ENCODE data around the gene PIK3R5. TPM values are rescaled to one million over a fixed set of nuclear protein-coding genes. Genes with fewer than 3 reads are reported as not detected.

The PIK3R5 gene
- total and polyA plus RNA-seq, 4 donors = 11.7 to 70.9 (median 35.0) TPM

DNA sequence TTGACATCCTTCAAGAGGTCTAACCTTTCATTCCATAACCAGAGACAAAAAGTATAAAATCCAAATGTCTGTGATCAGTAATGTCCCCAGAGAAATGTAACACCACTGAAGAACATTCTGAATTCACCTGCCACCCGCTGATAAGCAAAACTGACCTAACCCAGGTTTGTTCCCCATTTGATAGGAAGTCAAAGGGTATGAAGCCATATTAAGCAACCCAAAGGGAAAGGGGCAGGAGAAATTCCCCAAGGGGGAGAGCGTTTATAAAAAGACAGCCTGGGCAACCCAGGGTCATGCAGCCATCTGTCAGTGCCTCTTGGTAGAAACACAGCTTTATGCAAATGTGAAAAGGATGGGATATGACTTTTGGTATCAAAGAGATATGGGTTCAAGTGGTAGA lies 67.4 kb downstream of the PIK3R5 start:
- Histone ChIP-seq H3K27ac (ENCODE audit: low read depth in 1 of 2, low read length in 1 of 2) (no peak overlapping the region), H3K4me3 (no peak overlapping the region), H3K9me3 (ENCODE audit: control insufficient read depth in 4 of 4, insufficient read depth in 3 of 4, low read length in 3 of 4) (peaks cover 0 to 4% (median 0%) of the 10 kb centered on the region in 4 donors), H3K4me1 (ENCODE audit: control insufficient read depth in 5 of 5, insufficient read depth in 5 of 5, low read length in 5 of 5) (peaks cover 0 to 2% (median 0%) of the 10 kb centered on the region in 5 donors), H3K27me3 (ENCODE audit: control insufficient read depth in 3 of 3, insufficient read depth in 3 of 3, low read length in 2 of 3) (peaks cover 0 to 65% (median 5%) of the 10 kb centered on the region in 3 donors), H3K36me3 (ENCODE audit: control insufficient read depth in 4 of 4, insufficient read depth in 4 of 4, low read length in 4 of 4) (peaks cover 0 to 1% (median 0%) of the 10 kb centered on the region in 4 donors), H3K9ac (ENCODE audit: insufficient read depth in 1 of 2, low read length in 2 of 2) (no peak overlapping the region)
- no peak for DNase-seq
- ATAC-seq (ENCODE audit: insufficient read depth, low FRiP score) = no peak
- WGBS, 2 donors = 34 to 67% methylated on average over 2 of the region's 2 CpGs
- TF ChIP-seq, protein P1, sequence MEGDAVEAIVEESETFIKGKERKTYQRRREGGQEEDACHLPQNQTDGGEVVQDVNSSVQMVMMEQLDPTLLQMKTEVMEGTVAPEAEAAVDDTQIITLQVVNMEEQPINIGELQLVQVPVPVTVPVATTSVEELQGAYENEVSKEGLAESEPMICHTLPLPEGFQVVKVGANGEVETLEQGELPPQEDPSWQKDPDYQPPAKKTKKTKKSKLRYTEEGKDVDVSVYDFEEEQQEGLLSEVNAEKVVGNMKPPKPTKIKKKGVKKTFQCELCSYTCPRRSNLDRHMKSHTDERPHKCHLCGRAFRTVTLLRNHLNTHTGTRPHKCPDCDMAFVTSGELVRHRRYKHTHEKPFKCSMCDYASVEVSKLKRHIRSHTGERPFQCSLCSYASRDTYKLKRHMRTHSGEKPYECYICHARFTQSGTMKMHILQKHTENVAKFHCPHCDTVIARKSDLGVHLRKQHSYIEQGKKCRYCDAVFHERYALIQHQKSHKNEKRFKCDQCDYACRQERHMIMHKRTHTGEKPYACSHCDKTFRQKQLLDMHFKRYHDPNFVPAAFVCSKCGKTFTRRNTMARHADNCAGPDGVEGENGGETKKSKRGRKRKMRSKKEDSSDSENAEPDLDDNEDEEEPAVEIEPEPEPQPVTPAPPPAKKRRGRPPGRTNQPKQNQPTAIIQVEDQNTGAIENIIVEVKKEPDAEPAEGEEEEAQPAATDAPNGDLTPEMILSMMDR (IDR thresholded peaks at IDR 0.05; ENCODE audit: control extremely low read depth, extremely low read depth) = no peak

DNA sequence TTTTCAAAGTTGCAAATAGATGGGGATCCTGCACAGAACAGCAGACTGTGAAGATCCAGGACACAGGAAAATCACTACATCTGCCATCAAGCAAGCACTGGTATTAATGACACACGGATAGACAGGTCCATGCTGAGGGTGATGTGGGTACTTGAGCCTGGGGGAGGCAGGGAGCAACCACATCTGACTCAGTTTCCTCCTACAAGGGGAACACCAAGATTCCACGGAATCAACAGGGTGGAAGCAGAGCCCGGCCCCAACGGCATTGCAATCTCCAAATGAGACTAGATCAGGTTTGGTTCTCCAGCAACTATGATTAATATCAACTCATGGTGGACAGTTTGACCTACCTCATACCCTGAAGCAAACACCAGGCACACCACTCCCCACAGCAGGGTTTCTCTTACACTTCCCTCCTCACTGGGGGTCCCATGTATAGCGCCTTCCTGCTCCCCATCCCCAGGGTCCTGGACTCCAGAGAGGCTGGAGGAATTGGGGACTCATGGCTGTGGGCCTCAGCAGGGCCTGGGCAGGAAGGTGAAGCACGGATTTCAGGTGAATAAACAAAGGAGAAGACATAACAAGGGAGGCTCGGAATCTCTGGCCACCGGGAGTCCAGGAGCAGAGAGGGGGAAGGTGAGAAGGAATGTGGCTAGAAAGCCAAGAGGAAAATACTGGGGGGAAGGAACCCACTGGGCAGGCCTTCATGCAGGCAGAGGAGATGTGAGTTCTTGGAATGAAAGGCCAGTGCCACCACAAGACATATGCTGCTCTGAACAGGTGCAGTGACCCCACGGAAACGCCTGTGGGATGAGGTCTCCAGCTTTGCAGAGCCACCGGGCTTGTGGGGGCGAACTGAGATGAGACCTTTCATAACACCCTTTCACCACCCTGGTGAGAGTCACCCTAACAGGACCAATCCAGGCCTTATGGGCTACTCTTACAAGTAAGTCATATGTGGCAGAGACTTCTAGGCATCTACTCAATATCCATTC lies 68.6 kb downstream of the PIK3R5 start:
- Histone ChIP-seq H3K9ac (ENCODE audit: insufficient read depth in 1 of 2, low read length in 2 of 2) (no peak overlapping the region), H3K36me3 (ENCODE audit: control insufficient read depth in 4 of 4, insufficient read depth in 4 of 4, low read length in 4 of 4) (peaks cover 0 to 1% (median 0%) of the 10 kb centered on the region in 4 donors), H3K4me3 (no peak overlapping the region), H3K27me3 (ENCODE audit: control insufficient read depth in 3 of 3, insufficient read depth in 3 of 3, low read length in 2 of 3) (peaks cover 0 to 65% (median 5%) of the 10 kb centered on the region in 3 donors), H3K4me1 (ENCODE audit: control insufficient read depth in 5 of 5, insufficient read depth in 5 of 5, low read length in 5 of 5) (peaks cover 0 to 2% (median 0%) of the 10 kb centered on the region in 5 donors), H3K9me3 (ENCODE audit: control insufficient read depth in 4 of 4, insufficient read depth in 3 of 4, low read length in 3 of 4) (peaks cover 0 to 4% (median 0%) of the 10 kb centered on the region in 4 donors), H3K27ac (ENCODE audit: low read depth in 1 of 2, low read length in 1 of 2) (no peak overlapping the region)
- no peak for DNase-seq
- ATAC-seq (ENCODE audit: insufficient read depth, low FRiP score) = no peak
- 82 to 89% methylated on average over 12 of the region's 12 CpGs for WGBS, 2 donors
- TF ChIP-seq, protein P1 (IDR thresholded peaks at IDR 0.05; ENCODE audit: control extremely low read depth, extremely low read depth) = no peak

DNA sequence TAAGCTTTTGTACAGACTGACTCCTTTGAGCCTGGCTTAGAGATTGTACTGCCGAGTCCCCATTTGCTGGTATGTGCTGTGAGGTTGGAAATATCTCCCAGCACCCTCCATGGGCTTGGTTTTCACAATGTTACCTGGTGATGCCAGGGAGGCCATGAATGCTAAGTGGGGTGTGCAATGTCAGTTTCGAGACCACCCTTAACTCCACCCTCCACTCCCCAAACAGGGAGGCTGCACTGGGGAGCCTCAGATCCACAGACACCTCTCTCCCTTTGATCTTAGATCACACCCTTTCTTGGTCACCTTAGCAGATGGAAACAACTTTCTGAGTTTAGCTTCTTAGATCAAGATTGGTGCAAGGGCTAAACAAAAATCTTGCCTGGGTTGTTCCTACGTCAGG lies 69.4 kb downstream of the PIK3R5 start:
- peaks cover 0 to 2% (median 0%) of the 10 kb centered on the region in 5 donors for H3K4me1 ChIP-seq (ENCODE audit: control insufficient read depth in 5 of 5, insufficient read depth in 5 of 5, low read length in 5 of 5)
- no peaks in the 10 kb centered on the region for H3K36me3 ChIP-seq (ENCODE audit: control insufficient read depth in 4 of 4, insufficient read depth in 4 of 4, low read length in 4 of 4)
- ATAC-seq (ENCODE audit: insufficient read depth, low FRiP score) (no peak), DNase-seq (no peak)
- TF ChIP-seq, protein P1 (IDR thresholded peaks at IDR 0.05; ENCODE audit: control extremely low read depth, extremely low read depth) = no peak
- H3K27me3 ChIP-seq (ENCODE audit: control insufficient read depth in 3 of 3, insufficient read depth in 3 of 3, low read length in 2 of 3) = peaks cover 0 to 60% (median 5%) of the 10 kb centered on the region in 3 donors
- H3K4me3 ChIP-seq = no peak overlapping the region
- H3K9ac ChIP-seq (ENCODE audit: insufficient read depth in 1 of 2, low read length in 2 of 2) = no peak overlapping the region
- peaks cover 0 to 2% (median 0%) of the 10 kb centered on the region in 4 donors for H3K9me3 ChIP-seq (ENCODE audit: control insufficient read depth in 4 of 4, insufficient read depth in 3 of 4, low read length in 3 of 4)
- WGBS, 2 donors = 85 to 95% methylated on average over 3 of the region's 3 CpGs
- no peak overlapping the region for H3K27ac ChIP-seq (ENCODE audit: low read depth in 1 of 2, low read length in 1 of 2)
